Activated CD8-positive, alpha-beta T cell treated with anti-CD3 and anti-CD28 coated beads, Interleukin-2, amount 10 ng/mL, durations not matched to agents 7 days and 5 days (primary cell): ENCODE measurements around the gene C16orf90. TPM values are rescaled to one million over a fixed set of nuclear protein-coding genes. Genes with fewer than 3 reads are reported as not detected.

ENCODE experiments used
- ATAC-seq: fragments of 150-1000 bp; cut with Tn5 transposase; one replicate; pipeline ENCODE4 v1.10.0; 2021; ENCODE audit warnings: moderate library complexity
- CTCF ChIA-PET: fragments of 350-600 bp; sonication (Branson Sonifier 250); formaldehyde crosslinking; loops from one replicate; lab custom pipeline; 2021; ENCODE audit warnings: antibody characterized with exemption; lab: Charles Lee
- POLR2A ChIA-PET: fragments of 350-600 bp; sonication (Branson Sonifier 250); formaldehyde crosslinking; loops from one replicate; lab custom pipeline; 2021; ENCODE audit warnings: antibody characterized with exemption; lab: Charles Lee
- DNase-seq: peaks from one replicate; pipeline ENCODE4 v3.0.0-alpha.2; 2020
- H3K27ac Mint-ChIP-seq: one replicate; pipeline ENCODE4 v1.8.0; 2021; ENCODE audit warnings: mild to moderate bottlenecking, mixed read lengths
- H3K27me3 Mint-ChIP-seq: one replicate; pipeline ENCODE4 v1.8.0; 2021; ENCODE audit warnings: low read depth, mixed read lengths
- H3K36me3 Mint-ChIP-seq: one replicate; pipeline ENCODE4 v1.8.0; 2021; ENCODE audit warnings: low read depth, mixed read lengths
- H3K4me1 Mint-ChIP-seq: one replicate; pipeline ENCODE4 v1.8.0; 2021; ENCODE audit warnings: low read depth, mixed read lengths
- H3K4me3 Mint-ChIP-seq: one replicate; pipeline ENCODE4 v1.8.0; 2021; ENCODE audit warnings: mild to moderate bottlenecking, mixed read lengths
- H3K9me3 Mint-ChIP-seq: one replicate; pipeline ENCODE4 v1.8.0; 2022; ENCODE audit warnings: mixed read lengths; ENCODE audit not compliant: insufficient read depth
- total RNA-seq, 2 experiments: library from RNA; stranded (reverse); gene quantifications; one replicate each; pipeline ENCODE4 v1.2.3, GENCODE V29; 2021

The C16orf90 gene
- total RNA-seq, 2 experiments from 2014 or later = not detected

GRCh38 chr16:3471518-3472176 lies 23.6 kb downstream of the C16orf90 start:
- no peak overlapping the region for H3K4me3 Mint-ChIP-seq

DNA sequence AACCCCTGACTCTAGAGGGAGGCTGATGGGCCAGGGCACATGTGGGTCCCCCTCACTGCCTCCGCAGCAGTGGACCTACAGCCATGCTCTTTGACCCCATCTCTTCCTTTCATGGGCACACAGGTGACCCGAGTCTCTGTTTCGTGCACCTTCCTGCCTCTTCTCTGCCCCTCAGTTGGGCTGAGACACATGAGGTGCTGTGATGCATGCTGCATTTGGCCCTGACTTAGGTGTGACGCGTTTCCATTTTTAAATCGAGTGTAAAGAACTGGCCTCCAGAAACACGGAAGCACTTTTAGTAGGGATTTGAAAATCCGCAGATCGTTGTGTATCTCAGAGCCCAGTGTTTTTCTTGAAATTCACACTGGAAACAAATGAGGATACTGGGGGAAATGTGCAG lies 24.6 kb downstream of the C16orf90 start:
- H3K4me1 Mint-ChIP-seq = peaks cover 37% of the 10 kb centered on the region
- H3K27me3 Mint-ChIP-seq = no peaks in the 10 kb centered on the region
- H3K9me3 Mint-ChIP-seq = no peaks in the 10 kb centered on the region
- no peak overlapping the region for H3K27ac Mint-ChIP-seq
- H3K4me3 Mint-ChIP-seq = no peak overlapping the region
- CTCF ChIA-PET = no interaction called here
- H3K36me3 Mint-ChIP-seq = peaks cover 41% of the 10 kb centered on the region
- no peak for ATAC-seq
- POLR2A ChIA-PET = interaction anchor here (0.6 kb wide), 1 partner anchor 312 kb away, joined by 3 read pairs; no protein-coding TSS in a partner anchor
- no peak for DNase-seq

More at GRCh38 chr16:3471518-3472176, 23.6 kb downstream of the C16orf90 start:
- ATAC-seq (no peak), DNase-seq (no peak)
- CTCF ChIA-PET = interaction anchor here (1.8 kb wide), 1 partner anchor 10 kb away, joined by 4 read pairs; no protein-coding TSS in a partner anchor
- peaks cover 34% of the 10 kb centered on the region for H3K36me3 Mint-ChIP-seq
- H3K27me3 Mint-ChIP-seq = no peaks in the 10 kb centered on the region
- POLR2A ChIA-PET = no interaction called here
- H3K4me1 Mint-ChIP-seq = peaks cover 33% of the 10 kb centered on the region
- no peaks in the 10 kb centered on the region for H3K9me3 Mint-ChIP-seq
- H3K27ac Mint-ChIP-seq = no peak overlapping the region

- Mint-ChIP-seq H3K27ac (no peak overlapping the region), H3K27me3 (no peaks in the 10 kb centered on the region), H3K4me3 (no peak overlapping the region), H3K4me1 (peaks cover 41% of the 10 kb centered on the region), H3K36me3 (peaks cover 43% of the 10 kb centered on the region), H3K9me3 (no peaks in the 10 kb centered on the region)
- ATAC-seq (no peak), DNase-seq (no peak)
- POLR2A ChIA-PET = interaction anchor here (0.8 kb wide), 1 partner anchor 12 kb away, joined by 3 read pairs; no protein-coding TSS in a partner anchor
- CTCF ChIA-PET = no interaction called here
These were observed 25.6 kb downstream of the C16orf90 start for GRCh38 chr16:3469736-3470135.

GRCh38 chr16:3468501-3468900 lies 26.8 kb downstream of the C16orf90 start:
- ATAC-seq = no peak
- peaks cover 46% of the 10 kb centered on the region for H3K36me3 Mint-ChIP-seq
- DNase-seq = no peak
- H3K9me3 Mint-ChIP-seq = no peaks in the 10 kb centered on the region
- ChIA-PET POLR2A (interaction anchor here (1.0 kb wide), 2 partner anchors 44 to 67 kb away, joined by 3 to 4 read pairs; no protein-coding TSS in a partner anchor), CTCF (interaction anchor here (1.2 kb wide), 1 partner anchor 339 kb away, joined by 3 read pairs; no protein-coding TSS in a partner anchor)
- H3K27ac Mint-ChIP-seq = no peak overlapping the region
- no peak overlapping the region for H3K4me3 Mint-ChIP-seq
- H3K27me3 Mint-ChIP-seq = no peaks in the 10 kb centered on the region
- peaks cover 51% of the 10 kb centered on the region for H3K4me1 Mint-ChIP-seq

GRCh38 chr16:3467921-3468320 lies 27.4 kb downstream of the C16orf90 start:
- peaks cover 40% of the 10 kb centered on the region for H3K36me3 Mint-ChIP-seq
- no peak overlapping the region for H3K27ac Mint-ChIP-seq
- no peaks in the 10 kb centered on the region for H3K9me3 Mint-ChIP-seq
- no peaks in the 10 kb centered on the region for H3K27me3 Mint-ChIP-seq
- H3K4me3 Mint-ChIP-seq = no peak overlapping the region
- ChIA-PET CTCF (interaction anchor here (1.2 kb wide), 1 partner anchor 338 kb away, joined by 3 read pairs; no protein-coding TSS in a partner anchor), POLR2A (interaction anchor here (1.0 kb wide), 2 partner anchors 45 to 66 kb away, joined by 3 to 4 read pairs; no protein-coding TSS in a partner anchor)
- DNase-seq (no peak), ATAC-seq (peak; percentile 14)
- H3K4me1 Mint-ChIP-seq = peaks cover 50% of the 10 kb centered on the region

- H3K27ac Mint-ChIP-seq = peak overlapping the region; percentile 47
These were observed 28.1 kb downstream of the C16orf90 start for GRCh38 chr16:3467182-3467581.

DNA sequence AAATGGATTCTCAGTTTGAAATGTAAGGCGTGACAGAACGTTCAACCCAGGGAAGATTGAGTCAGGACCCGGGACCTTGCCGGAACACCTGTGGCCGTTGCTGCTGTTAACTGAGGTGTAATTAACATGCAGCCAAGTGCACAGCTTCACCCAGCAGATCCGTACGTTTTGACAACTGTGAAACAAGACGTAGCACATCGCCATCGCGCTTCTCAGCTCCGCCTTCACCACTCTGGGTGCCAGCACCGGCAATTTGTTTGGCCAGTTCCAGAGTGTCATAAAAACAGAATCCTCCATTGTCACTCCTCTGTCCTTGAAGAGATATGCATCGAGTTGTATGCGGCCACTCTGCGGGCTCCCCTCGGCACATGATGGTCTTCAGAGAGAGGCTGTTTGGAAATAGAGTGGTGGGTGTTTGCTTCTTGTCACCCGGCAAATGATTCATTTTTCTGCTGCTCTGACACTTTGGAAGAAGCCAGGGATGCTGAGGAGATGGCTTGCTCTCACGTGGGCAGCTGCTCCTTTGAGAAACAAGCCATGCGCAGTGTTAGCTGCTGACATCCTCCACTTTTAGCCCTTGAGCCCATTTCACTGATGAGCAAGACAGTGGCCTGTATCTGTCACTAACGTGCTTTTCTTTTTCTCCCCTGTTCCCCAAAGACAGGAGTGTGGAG lies 29.2 kb downstream of the C16orf90 start:
- H3K27me3 Mint-ChIP-seq = no peaks in the 10 kb centered on the region
- H3K36me3 Mint-ChIP-seq = peaks cover 36% of the 10 kb centered on the region
- ChIA-PET POLR2A (no interaction called here), CTCF (interaction anchor here (1.0 kb wide), 1 partner anchor 9 kb away, joined by 3 read pairs; no protein-coding TSS in a partner anchor)
- peaks cover 52% of the 10 kb centered on the region for H3K4me1 Mint-ChIP-seq
- DNase-seq (no peak), ATAC-seq (no peak)
- peak overlapping the region; percentile 27 for H3K27ac Mint-ChIP-seq
- H3K4me3 Mint-ChIP-seq = no peak overlapping the region
- no peaks in the 10 kb centered on the region for H3K9me3 Mint-ChIP-seq

More at GRCh38 chr16:3467182-3467581, 28.1 kb downstream of the C16orf90 start:
- no peaks in the 10 kb centered on the region for H3K27me3 Mint-ChIP-seq
- no peaks in the 10 kb centered on the region for H3K9me3 Mint-ChIP-seq
- ChIA-PET POLR2A (no interaction called here), CTCF (interaction anchor here (1.0 kb wide), 1 partner anchor 10 kb away, joined by 3 read pairs; no protein-coding TSS in a partner anchor)
- DNase-seq (no peak), ATAC-seq (no peak)
- H3K4me1 Mint-ChIP-seq = peaks cover 47% of the 10 kb centered on the region
- peaks cover 34% of the 10 kb centered on the region for H3K36me3 Mint-ChIP-seq
- H3K4me3 Mint-ChIP-seq = no peak overlapping the region

DNA sequence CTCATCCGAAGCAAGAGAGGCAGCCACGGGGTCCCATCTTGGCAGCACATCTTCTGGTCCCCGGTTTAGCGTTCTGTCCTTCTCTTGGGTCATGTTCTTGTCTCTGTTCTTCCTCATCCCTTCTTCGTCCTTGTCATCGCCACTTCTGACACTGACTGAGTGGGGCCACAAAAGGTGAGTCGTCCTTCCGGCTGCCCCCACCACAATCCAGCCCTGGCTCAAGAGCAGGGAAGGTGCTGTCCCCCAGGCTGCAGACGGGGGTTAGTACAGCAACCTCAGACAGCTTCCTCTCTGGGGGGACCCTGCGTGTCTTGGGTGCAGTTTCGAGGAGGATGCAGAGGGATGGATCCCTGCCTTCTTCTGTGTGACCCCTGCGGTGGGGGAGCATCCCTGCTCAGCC lies 30.0 kb downstream of the C16orf90 start:
- H3K9me3 Mint-ChIP-seq = no peaks in the 10 kb centered on the region
- H3K27me3 Mint-ChIP-seq = no peaks in the 10 kb centered on the region
- ATAC-seq (no peak), DNase-seq (no peak)
- peak overlapping the region; percentile 67 for H3K27ac Mint-ChIP-seq
- peaks cover 32% of the 10 kb centered on the region for H3K36me3 Mint-ChIP-seq
- POLR2A ChIA-PET = no interaction called here
- peaks cover 55% of the 10 kb centered on the region for H3K4me1 Mint-ChIP-seq
- CTCF ChIA-PET = no interaction called here
- H3K4me3 Mint-ChIP-seq = no peak overlapping the region

DNA sequence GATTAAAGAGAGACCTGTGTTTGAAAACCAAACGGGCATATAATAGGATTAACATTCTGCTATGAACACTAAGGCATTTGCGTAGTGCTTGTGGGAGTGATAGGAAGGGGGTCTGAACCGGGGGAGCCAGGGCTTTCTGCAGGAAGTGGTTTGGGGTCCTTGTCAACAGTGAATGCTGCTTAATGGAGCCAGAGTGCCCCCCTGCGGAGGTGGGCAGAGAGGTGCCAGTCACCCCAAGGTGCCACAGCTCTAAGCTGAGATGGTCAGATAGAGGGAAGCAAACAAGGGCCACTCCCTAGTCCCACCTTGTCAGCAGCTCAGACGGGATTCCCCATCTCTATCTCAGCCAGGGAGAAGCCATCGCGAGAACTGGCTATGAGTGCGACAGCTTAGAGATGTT lies 34.1 kb downstream of the C16orf90 start:
- CTCF ChIA-PET = interaction anchor here (0.6 to 1.4 kb wide), 10 partner anchors 9 to 365 kb away, joined by 3 to 12 read pairs (median 4); no protein-coding TSS in a partner anchor
- H3K4me3 Mint-ChIP-seq = peak overlapping the region; percentile 12
- no peak for ATAC-seq

DNA sequence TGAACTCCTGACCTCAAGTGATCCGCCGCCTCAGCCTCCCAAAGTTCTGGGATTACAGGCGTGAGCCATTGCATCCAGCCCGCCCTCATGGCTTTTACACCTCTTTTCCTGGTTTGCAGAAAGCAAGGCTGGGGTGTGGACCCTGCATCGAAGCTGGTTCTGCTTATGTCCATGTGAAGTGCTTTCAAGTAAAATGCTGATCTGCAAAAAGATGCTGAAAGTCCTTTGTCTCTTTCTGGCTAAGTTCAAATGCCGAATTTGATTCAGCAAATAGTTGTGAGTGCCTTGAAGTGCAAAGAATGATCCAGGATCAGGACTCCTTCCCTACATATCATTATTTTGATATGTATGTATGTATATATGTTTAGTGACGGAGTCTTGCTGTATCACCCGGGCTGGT lies 34.7 kb downstream of the C16orf90 start:
- ChIA-PET POLR2A (interaction anchor here (0.9 to 1.7 kb wide), 4 partner anchors 17 to 178 kb away, joined by 3 to 5 read pairs (median 4); partner anchors contain the start of genes NAA60 and ZNF597), CTCF (interaction anchor here (0.7 to 1.6 kb wide), 4 partner anchors 272 to 331 kb away, joined by 3 to 12 read pairs (median 4); no protein-coding TSS in a partner anchor)
- DNase-seq (no peak), ATAC-seq (no peak)
- H3K27ac Mint-ChIP-seq = peak overlapping the region; percentile 81
- H3K27me3 Mint-ChIP-seq = no peaks in the 10 kb centered on the region
- H3K9me3 Mint-ChIP-seq = no peaks in the 10 kb centered on the region
- peak overlapping the region; percentile 12 for H3K4me3 Mint-ChIP-seq
- H3K4me1 Mint-ChIP-seq = peaks cover 64% of the 10 kb centered on the region
- H3K36me3 Mint-ChIP-seq = peaks cover 23% of the 10 kb centered on the region

More for the DNA sequence above, 34.1 kb downstream of the C16orf90 start:
- POLR2A ChIA-PET = interaction anchor here (0.9 to 1.1 kb wide), 3 partner anchors 61 to 151 kb away, joined by 3 to 4 read pairs (median 3); no protein-coding TSS in a partner anchor
- peak; percentile 64 for DNase-seq
- peaks cover 27% of the 10 kb centered on the region for H3K36me3 Mint-ChIP-seq
- H3K4me1 Mint-ChIP-seq = peaks cover 63% of the 10 kb centered on the region
- no peaks in the 10 kb centered on the region for H3K9me3 Mint-ChIP-seq
- H3K27me3 Mint-ChIP-seq = no peaks in the 10 kb centered on the region
- peak overlapping the region; percentile 81 for H3K27ac Mint-ChIP-seq

DNA sequence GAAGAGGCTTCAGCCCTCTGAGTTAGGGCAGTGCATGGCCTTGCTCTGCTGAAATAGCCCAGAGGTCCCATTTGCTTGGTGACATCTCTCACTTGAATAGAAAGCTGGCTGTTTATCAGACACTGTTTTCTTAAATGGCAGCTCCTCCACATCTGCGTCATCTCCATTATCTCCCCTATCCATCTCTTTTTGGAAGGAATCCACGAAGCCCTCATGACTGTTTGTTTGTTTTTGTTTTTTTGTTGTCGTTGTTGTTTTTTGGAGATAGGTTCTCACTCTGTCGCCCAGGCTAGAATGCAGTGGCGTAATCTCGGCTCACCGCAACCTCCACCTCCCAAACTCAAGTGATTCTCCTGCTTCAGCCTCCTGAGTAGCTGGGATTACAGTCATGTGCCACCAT lies 35.2 kb downstream of the C16orf90 start:
- peaks cover 18% of the 10 kb centered on the region for H3K36me3 Mint-ChIP-seq
- no peaks in the 10 kb centered on the region for H3K27me3 Mint-ChIP-seq
- DNase-seq (no peak), ATAC-seq (no peak)
- POLR2A ChIA-PET = interaction anchor here (1.1 to 1.7 kb wide), 3 partner anchors 16 to 178 kb away, joined by 4 to 5 read pairs (median 4); partner anchors contain the start of genes NAA60 and ZNF597
- H3K4me1 Mint-ChIP-seq = peaks cover 59% of the 10 kb centered on the region
- H3K27ac Mint-ChIP-seq = peak overlapping the region; percentile 67
- H3K4me3 Mint-ChIP-seq = peak overlapping the region; percentile 73
- CTCF ChIA-PET = interaction anchor here (0.7 to 1.6 kb wide), 3 partner anchors 271 to 330 kb away, joined by 3 to 4 read pairs (median 3); no protein-coding TSS in a partner anchor
- no peaks in the 10 kb centered on the region for H3K9me3 Mint-ChIP-seq
